IMR-90 (cell line): Measurements from ENCODE around the gene TMEM135. TPM values are rescaled to one million over a fixed set of nuclear protein-coding genes. Genes with fewer than 3 reads are reported as not detected.

Source experiments
- ATAC-seq: fragments of 200-7000 bp; cut with Tn5 transposase; 2 replicates; pipeline ENCODE4 v1.9.1; 2020; ENCODE audit warnings: low read depth, mild to moderate bottlenecking, moderate library complexity
- BruUV-seq: library from RNA; stranded (reverse); fragments of 400-500 nt; replicated peaks from 2 replicates; lab custom pipeline; 2021; lab: Mats Ljungman, UMichigan
- CTCF ChIA-PET: fragments of 300-600 bp; formaldehyde crosslinking; extraction: SDS; loops from one replicate; lab custom pipeline; 2021; ENCODE audit warnings: antibody characterized with exemption; lab: Yijun Ruan, JAX
- POLR2A ChIA-PET: fragments of 300-600 bp; sonication (Branson Sonifier 250); formaldehyde crosslinking; loops from one replicate; lab custom pipeline; 2022; ENCODE audit warnings: antibody characterized with exemption; ENCODE audit not compliant: unreplicated experiment; lab: Charles Lee
- DNase-seq: peaks from one replicate; pipeline ENCODE4 v3.0.0; 2013
- H2AFZ ChIP-seq: replicated peaks from 2 replicates; pipeline ENCODE3; 2013; ENCODE audit warnings: low read length, mild to moderate bottlenecking; ENCODE audit not compliant: poor library complexity
- H2AK5ac ChIP-seq: 2 replicates; pipeline ENCODE4 v1.6.1; 2013; ENCODE audit warnings: low read depth, low read length, inconsistent platforms
- H2AK9ac ChIP-seq: replicated peaks from 2 replicates; pipeline ENCODE3; 2013; ENCODE audit warnings: mild to moderate bottlenecking, low read depth, low read length, moderate library complexity; ENCODE audit not compliant: poor library complexity
- H2BK120ac ChIP-seq: 2 replicates; pipeline ENCODE4 v1.6.1; 2013; ENCODE audit warnings: low read depth, low read length, inconsistent platforms
- H2BK15ac ChIP-seq: 3 replicates; pipeline ENCODE4 v1.6.1; 2013; ENCODE audit warnings: low read depth, low read length, inconsistent platforms
- H2BK20ac ChIP-seq: 2 replicates; pipeline ENCODE4 v1.6.1; 2013; ENCODE audit warnings: low read depth, mild to moderate bottlenecking, inconsistent platforms, low read length, moderate library complexity
- H2BK5ac ChIP-seq: 2 replicates; pipeline ENCODE4 v1.6.1; 2013; ENCODE audit warnings: mild to moderate bottlenecking, low read depth, low read length, inconsistent platforms; ENCODE audit not compliant: poor library complexity, severe bottlenecking
- H3K14ac ChIP-seq: replicated peaks from 2 replicates; pipeline ENCODE4 v1.6.1; 2013; ENCODE audit warnings: low read depth, low read length, inconsistent platforms
- H3K18ac ChIP-seq: 2 replicates; pipeline ENCODE4 v1.6.1; 2013; ENCODE audit warnings: low read depth, low read length, control low read depth
- H3K23ac ChIP-seq: 2 replicates; pipeline ENCODE4 v1.6.1; 2013; ENCODE audit warnings: low read depth, low read length, inconsistent platforms
- H3K27ac ChIP-seq: 2 replicates; pipeline ENCODE4 v1.5.1; 2013; ENCODE audit warnings: mild to moderate bottlenecking, control low read depth, low read length; ENCODE audit not compliant: insufficient read depth
- H3K27me3 ChIP-seq: 2 replicates; pipeline ENCODE4 v1.6.1; 2013; ENCODE audit warnings: low read length; ENCODE audit not compliant: control insufficient read depth, insufficient read depth
- H3K36me3 ChIP-seq: 2 replicates; pipeline ENCODE4 v1.6.1; 2013; ENCODE audit warnings: low read length, mixed read lengths; ENCODE audit not compliant: control insufficient read depth, insufficient read depth
- H3K4ac ChIP-seq: 2 replicates; pipeline ENCODE4 v1.6.1; 2013; ENCODE audit warnings: low read depth, low read length, inconsistent platforms
- H3K4me1 ChIP-seq: 2 replicates; pipeline ENCODE4 v1.6.1; 2013; ENCODE audit warnings: low read length, mixed read lengths; ENCODE audit not compliant: control insufficient read depth, insufficient read depth
- H3K4me2 ChIP-seq: 2 replicates; pipeline ENCODE4 v1.6.1; 2013; ENCODE audit warnings: low read depth, mild to moderate bottlenecking, control low read depth, low read length, moderate library complexity
- H3K4me3 ChIP-seq: 2 replicates; pipeline ENCODE4 v1.5.1; 2013; ENCODE audit warnings: low read depth, mild to moderate bottlenecking, control low read depth, low read length, moderate library complexity; ENCODE audit not compliant: insufficient read depth
- H3K56ac ChIP-seq: 2 replicates; pipeline ENCODE4 v1.6.1; 2013; ENCODE audit warnings: low read length, inconsistent platforms; ENCODE audit not compliant: insufficient read depth; ENCODE audit errors: extremely low read depth
- H3K79me1 ChIP-seq, 2 experiments: 2 replicates each; pipeline ENCODE4 v1.6.1; 2013; ENCODE audit warnings: low read length in 2 of 2, inconsistent platforms in 1 of 2, low read depth in 1 of 2
- H3K9ac ChIP-seq: 2 replicates; pipeline ENCODE4 v1.6.1; 2013; ENCODE audit warnings: low read depth, low read length, control low read depth
- H3K9me1 ChIP-seq: 2 replicates; pipeline ENCODE4 v1.6.1; 2013; ENCODE audit warnings: low read length, inconsistent platforms; ENCODE audit not compliant: insufficient read depth
- H3K9me3 ChIP-seq: 2 replicates; pipeline ENCODE4 v1.6.1; 2013; ENCODE audit warnings: low read length; ENCODE audit not compliant: control insufficient read depth, insufficient read depth
- H4K20me1 ChIP-seq: 2 replicates; pipeline ENCODE4 v1.6.1; 2013; ENCODE audit warnings: low read length, inconsistent platforms; ENCODE audit not compliant: insufficient read depth
- H4K5ac ChIP-seq: 2 replicates; pipeline ENCODE4 v1.6.1; 2013; ENCODE audit warnings: mild to moderate bottlenecking, low read depth, low read length, control low read depth
- H4K8ac ChIP-seq, 2 experiments: 2 replicates each; pipeline ENCODE4 v1.6.1; 2013; ENCODE audit warnings: low read depth in 2 of 2, low read length in 2 of 2, control low read depth in 1 of 2, inconsistent platforms in 1 of 2
- H4K91ac ChIP-seq: 2 replicates; pipeline ENCODE4 v1.6.1; 2013; ENCODE audit warnings: low read depth, low read length, inconsistent platforms; ENCODE audit not compliant: insufficient read depth
- BHLHE40 ChIP-seq: fragments of 150-350 bp; IDR thresholded peaks from 2 replicates; pipeline ENCODE4 v1.6.1; 2016; ENCODE audit warnings: mild to moderate bottlenecking, low read depth, low read length
- CEBPB ChIP-seq: IDR thresholded peaks from 2 replicates; pipeline ENCODE4 v1.6.1; 2012; ENCODE audit warnings: low read depth, low read length, improper control_type of control experiment
- CHD1 ChIP-seq: IDR thresholded peaks from 2 replicates; pipeline ENCODE4 v1.6.1; 2012; ENCODE audit warnings: low read depth, low read length, improper control_type of control experiment
- FOS ChIP-seq: fragments of 150-350 bp; IDR thresholded peaks from 2 replicates; pipeline ENCODE4 v1.6.1; 2016; ENCODE audit warnings: low read depth, low read length
- MAFK ChIP-seq: IDR thresholded peaks from 2 replicates; pipeline ENCODE4 v1.6.1; 2012; ENCODE audit warnings: low read depth, low read length, improper control_type of control experiment
- MAZ ChIP-seq: IDR thresholded peaks from 2 replicates; pipeline ENCODE4 v1.6.1; 2012; ENCODE audit warnings: low read depth, mild to moderate bottlenecking, low read length, improper control_type of control experiment, moderate library complexity, borderline replicate concordance
- MXI1 ChIP-seq: IDR thresholded peaks from 2 replicates; pipeline ENCODE4 v1.6.1; 2012; ENCODE audit warnings: low read depth, mild to moderate bottlenecking, low read length, moderate library complexity, borderline replicate concordance
- NFE2L2 ChIP-seq: fragments of 150-350 bp; IDR thresholded peaks from 2 replicates; pipeline ENCODE4 v1.6.1; 2016; ENCODE audit warnings: low read depth, mild to moderate bottlenecking, low read length
- POLR2A ChIP-seq: IDR thresholded peaks from 2 replicates; pipeline ENCODE4 v1.6.1; 2012; ENCODE audit warnings: mild to moderate bottlenecking, low read depth, low read length
- RAD21 ChIP-seq: IDR thresholded peaks from 2 replicates; pipeline ENCODE4 v1.6.1; 2012; ENCODE audit warnings: low read length, improper control_type of control experiment
- RCOR1 ChIP-seq: IDR thresholded peaks from 2 replicates; pipeline ENCODE4 v1.6.1; 2012; ENCODE audit warnings: mild to moderate bottlenecking, low read length, improper control_type of control experiment; ENCODE audit not compliant: insufficient replicate concordance
- RFX5 ChIP-seq: IDR thresholded peaks from 2 replicates; pipeline ENCODE4 v1.8.0; 2012; ENCODE audit warnings: low read depth, mild to moderate bottlenecking, low read length, moderate library complexity
- SMC3 ChIP-seq: fragments of 150-350 bp; IDR thresholded peaks from 2 replicates; pipeline ENCODE4 v1.6.1; 2016; ENCODE audit warnings: low read depth, mild to moderate bottlenecking, antibody characterized with exemption, low read length, moderate library complexity
- USF2 ChIP-seq: fragments of 150-350 bp; IDR thresholded peaks from 2 replicates; pipeline ENCODE4 v1.6.1; 2017; ENCODE audit warnings: mild to moderate bottlenecking, antibody characterized with exemption, low read length, low read depth
- WGBS, 2 experiments: methylation state at CpG; one replicate each; pipeline versions ENCODE4 v1.1.5 to v1.1.7; 2013; ENCODE audit warnings: missing lambda C conversion rate in 2 of 2; ENCODE audit not compliant: insufficient read length in 1 of 2; ENCODE audit errors: extremely low coverage in 2 of 2; 5-methylcytosine and 5-hydroxymethylcytosine counted together
- dilution Hi-C: fragments of 300-500 bp; cut with HindIII; formaldehyde crosslinking; loops from one replicate; pipeline ENCODE4 v1.14.3; 2018; ENCODE audit warnings: low sequenced_read_pairs; ENCODE audit not compliant: unreplicated experiment
- in situ Hi-C: fragments of 300-500 bp; cut with MboI; formaldehyde crosslinking; loops from 3 replicates; pipeline ENCODE4 v1.14.3; 2019; ENCODE audit warnings: low sequenced_read_pairs, inconsistent platforms, mixed read lengths
- intact Hi-C: fragments of 100-400 bp; cut with micrococcal nuclease; formaldehyde crosslinking; loops from 2 replicates; pipeline ENCODE4 v1.10.0; 2022
- polyA plus RNA-seq, 3 experiments: library from polyadenylated mRNA; depleted of rRNA; stranded (reverse); fragments of >200 nt; gene quantifications; 2 replicates each; pipeline ENCODE4 v1.2.3, GENCODE V29; 2012; ENCODE audit warnings: low replicate concordance in 1 of 3
- total RNA-seq: library from RNA; depleted of rRNA; stranded (reverse); fragments of >200 nt; gene quantifications from 2 replicates; pipeline ENCODE4 v1.2.3, GENCODE V29; 2012
- TF ChIP-seq, protein P1 (sequence below): fragments of 150-350 bp; IDR thresholded peaks from 2 replicates; pipeline ENCODE4 v1.6.1; 2016; ENCODE audit warnings: low read depth, mild to moderate bottlenecking, low read length, moderate library complexity, borderline replicate concordance
- TF ChIP-seq, protein P2 (sequence below): conservative IDR thresholded peaks from 2 replicates; pipeline ENCODE4 v1.5.1; 2012; ENCODE audit warnings: mild to moderate bottlenecking, low read depth, low read length, improper control_type of control experiment

The TMEM135 gene
- total and polyA plus RNA-seq, 2 of the 4 experiments (the other 2 are of a cell fraction), result 3.9 to 5.9 TPM

- no peak overlapping the region for H3K4me2 ChIP-seq
- in situ Hi-C loops, result no loop called here
- CTCF ChIA-PET, result interaction anchor here (0.6 to 0.7 kb wide), 3 partner anchors 47 to 1274 kb away, joined by 3 to 7 read pairs (median 3); no protein-coding TSS in a partner anchor
Observed at GRCh38 chr11:87033561-87033960, 4.2 kb upstream of the TMEM135 start.

More at GRCh38 chr11:87033561-87033960, 4.2 kb upstream of the TMEM135 start:
- Histone ChIP-seq H3K9ac (no peak overlapping the region), H4K91ac (no peak overlapping the region), H4K5ac (no peak overlapping the region), H3K18ac (no peak overlapping the region), H2BK15ac (no peak overlapping the region), H3K4ac (no peak overlapping the region), H3K36me3 (no peaks in the 10 kb centered on the region), H4K20me1 (no peaks in the 10 kb centered on the region; the same call in 1 of the 2 replicates), H2BK120ac (no peak overlapping the region), H3K79me1 (peaks cover 4 to 7% of the 10 kb centered on the region in 2 experiments; a peak in 3 of 4 replicates), H2AK9ac (no peak overlapping the region), H3K9me1 (peaks cover 4% of the 10 kb centered on the region; the same call in 1 of the 2 replicates), H2AFZ (no peak overlapping the region), H3K14ac (no peak overlapping the region), H3K4me3 (no peak overlapping the region), H3K27me3 (no peaks in the 10 kb centered on the region), H4K8ac (no peak overlapping the region), H3K27ac (no peak overlapping the region), H3K9me3 (no peaks in the 10 kb centered on the region), H3K23ac (no peak overlapping the region), H3K4me1 (0 out of 2 replicates have a peak, but pooled peaks cover 2% of the 10 kb centered on the region), H2BK5ac (no peak overlapping the region), H3K56ac (no peak overlapping the region), H2AK5ac (no peak overlapping the region), H2BK20ac (no peak overlapping the region)
- no TSS peak for BruUV-seq
- dilution Hi-C loops (no loop called here), intact Hi-C loops (no loop called here)
- POLR2A ChIA-PET, result no interaction called here
- 70% methylated on average over 2 of the region's 8 CpGs; no CpG with 5 or more reads in 1 of the 2 experiments for WGBS, 2 experiments
- DNase-seq (no peak), ATAC-seq (no peak)
- TF ChIP-seq USF2, result no peak
- TF ChIP-seq RCOR1, result no peak
- no peak for TF ChIP-seq CHD1
- no peak for TF ChIP-seq BHLHE40
- TF ChIP-seq MAZ, result no peak
- TF ChIP-seq SMC3, result no peak
- TF ChIP-seq MXI1, result no peak
- no peak for TF ChIP-seq RFX5
- no peak for TF ChIP-seq POLR2A
- TF ChIP-seq FOS, result no peak
- TF ChIP-seq, protein P1, sequence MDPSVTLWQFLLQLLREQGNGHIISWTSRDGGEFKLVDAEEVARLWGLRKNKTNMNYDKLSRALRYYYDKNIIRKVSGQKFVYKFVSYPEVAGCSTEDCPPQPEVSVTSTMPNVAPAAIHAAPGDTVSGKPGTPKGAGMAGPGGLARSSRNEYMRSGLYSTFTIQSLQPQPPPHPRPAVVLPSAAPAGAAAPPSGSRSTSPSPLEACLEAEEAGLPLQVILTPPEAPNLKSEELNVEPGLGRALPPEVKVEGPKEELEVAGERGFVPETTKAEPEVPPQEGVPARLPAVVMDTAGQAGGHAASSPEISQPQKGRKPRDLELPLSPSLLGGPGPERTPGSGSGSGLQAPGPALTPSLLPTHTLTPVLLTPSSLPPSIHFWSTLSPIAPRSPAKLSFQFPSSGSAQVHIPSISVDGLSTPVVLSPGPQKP, result no peak
- no peak for TF ChIP-seq NFE2L2
- no peak for TF ChIP-seq CEBPB
- no peak for TF ChIP-seq RAD21
- TF ChIP-seq, protein P2, sequence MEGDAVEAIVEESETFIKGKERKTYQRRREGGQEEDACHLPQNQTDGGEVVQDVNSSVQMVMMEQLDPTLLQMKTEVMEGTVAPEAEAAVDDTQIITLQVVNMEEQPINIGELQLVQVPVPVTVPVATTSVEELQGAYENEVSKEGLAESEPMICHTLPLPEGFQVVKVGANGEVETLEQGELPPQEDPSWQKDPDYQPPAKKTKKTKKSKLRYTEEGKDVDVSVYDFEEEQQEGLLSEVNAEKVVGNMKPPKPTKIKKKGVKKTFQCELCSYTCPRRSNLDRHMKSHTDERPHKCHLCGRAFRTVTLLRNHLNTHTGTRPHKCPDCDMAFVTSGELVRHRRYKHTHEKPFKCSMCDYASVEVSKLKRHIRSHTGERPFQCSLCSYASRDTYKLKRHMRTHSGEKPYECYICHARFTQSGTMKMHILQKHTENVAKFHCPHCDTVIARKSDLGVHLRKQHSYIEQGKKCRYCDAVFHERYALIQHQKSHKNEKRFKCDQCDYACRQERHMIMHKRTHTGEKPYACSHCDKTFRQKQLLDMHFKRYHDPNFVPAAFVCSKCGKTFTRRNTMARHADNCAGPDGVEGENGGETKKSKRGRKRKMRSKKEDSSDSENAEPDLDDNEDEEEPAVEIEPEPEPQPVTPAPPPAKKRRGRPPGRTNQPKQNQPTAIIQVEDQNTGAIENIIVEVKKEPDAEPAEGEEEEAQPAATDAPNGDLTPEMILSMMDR, result no peak
- no peak for TF ChIP-seq MAFK
